Fibroblast of lung (primary cell): ENCODE data around the gene ADCYAP1R1. TPM values are rescaled to one million over a fixed set of nuclear protein-coding genes. Genes with fewer than 3 reads are reported as not detected.

Source experiments
- DNase-seq, 2 donors: peaks; one replicate each; pipeline versions ENCODE4 v3.0.0 to v3.0.0-alpha.2; 2010; ENCODE audit warnings: low read depth in 2 of 2
- H2AFZ ChIP-seq: 2 replicates; pipeline ENCODE4 v1.5.1; 2012; ENCODE audit warnings: low read length, control low read depth, inconsistent platforms
- H3K27ac ChIP-seq: 2 replicates; pipeline ENCODE4 v1.5.1; 2011; ENCODE audit warnings: low read length, control low read depth; ENCODE audit not compliant: insufficient read depth
- H3K27me3 ChIP-seq: 2 replicates; pipeline ENCODE4 v1.5.1; 2011; ENCODE audit warnings: mild to moderate bottlenecking, low read length; ENCODE audit not compliant: control insufficient read depth, insufficient read depth
- H3K36me3 ChIP-seq: 2 replicates; pipeline ENCODE4 v1.5.1; 2011; ENCODE audit warnings: low read length; ENCODE audit not compliant: control insufficient read depth, insufficient read depth
- H3K4me1 ChIP-seq: 2 replicates; pipeline ENCODE4 v1.5.1; 2011; ENCODE audit warnings: low read length; ENCODE audit not compliant: control insufficient read depth, insufficient read depth; ENCODE audit errors: extremely low read depth
- H3K4me2 ChIP-seq: 2 replicates; pipeline ENCODE4 v1.5.1; 2011; ENCODE audit warnings: low read length, control low read depth; ENCODE audit not compliant: insufficient read depth; ENCODE audit errors: extremely low read depth
- H3K4me3 ChIP-seq, 4 experiments: fragments of 200-600 bp in 1 of 4; sonication (generic) in 1 of 4; replicated peaks in 1 of 4; 2 replicates each; pipeline ENCODE4 v1.5.1; 2011 to 2016; ENCODE audit warnings: low read length in 4 of 4, low read depth in 3 of 4, mild to moderate bottlenecking in 3 of 4, control low read depth in 2 of 4, inconsistent platforms in 1 of 4, mixed read lengths in 1 of 4; ENCODE audit not compliant: insufficient read depth in 1 of 4; ENCODE audit errors: control extremely low read depth in 1 of 4
- H3K79me2 ChIP-seq: 2 replicates; pipeline ENCODE4 v1.5.1; 2012; ENCODE audit warnings: mild to moderate bottlenecking, low read length, inconsistent platforms; ENCODE audit not compliant: control insufficient read depth, insufficient read depth
- H3K9ac ChIP-seq: 2 replicates; pipeline ENCODE4 v1.5.1; 2011; ENCODE audit warnings: mild to moderate bottlenecking, low read length, control low read depth; ENCODE audit not compliant: insufficient read depth
- H3K9me3 ChIP-seq: 2 replicates; pipeline ENCODE4 v1.5.1; 2012; ENCODE audit warnings: low read depth, low read length; ENCODE audit not compliant: control insufficient read depth, insufficient read depth
- H4K20me1 ChIP-seq: 2 replicates; pipeline ENCODE4 v1.5.1; 2011; ENCODE audit warnings: low read length; ENCODE audit not compliant: control insufficient read depth, insufficient read depth; ENCODE audit errors: extremely low read depth
- EZH2 ChIP-seq: IDR thresholded peaks from 2 replicates; pipeline ENCODE4 v1.5.1; 2012; ENCODE audit warnings: low read length, control low read depth, mild to moderate bottlenecking; ENCODE audit errors: missing control alignments
- polyA plus RNA-seq, 2 donors: library from polyadenylated mRNA; depleted of rRNA in 1 of 2; stranded (reverse) in 1 of 2; unstranded in 1 of 2; fragments of >200 nt; gene quantifications; 2 replicates each; pipeline ENCODE4 v1.2.1, GENCODE V29; 2011 to 2012; ENCODE audit warnings: missing spikeins in 1 of 2
- total RNA-seq: library from RNA; depleted of rRNA; stranded (reverse); fragments of >200 nt; gene quantifications from 2 replicates; pipeline ENCODE4 v1.2.1, GENCODE V29; 2014
- TF ChIP-seq, protein P1 (sequence below), 2 donors: IDR thresholded peaks in 1 of 2; conservative IDR thresholded peaks in 1 of 2; 1 replicate in 1 of 2; 2 replicates in 1 of 2; pipeline ENCODE4 v1.5.1; 2011 to 2012; ENCODE audit warnings: low read length in 2 of 2, control low read depth in 1 of 2, inconsistent platforms in 1 of 2, low read depth in 1 of 2, mild to moderate bottlenecking in 1 of 2

Gene ADCYAP1R1
- total and polyA plus RNA-seq, 2 donors (not counting 1 experiment from before 2014, with no cell fraction given): not detected

DNA sequence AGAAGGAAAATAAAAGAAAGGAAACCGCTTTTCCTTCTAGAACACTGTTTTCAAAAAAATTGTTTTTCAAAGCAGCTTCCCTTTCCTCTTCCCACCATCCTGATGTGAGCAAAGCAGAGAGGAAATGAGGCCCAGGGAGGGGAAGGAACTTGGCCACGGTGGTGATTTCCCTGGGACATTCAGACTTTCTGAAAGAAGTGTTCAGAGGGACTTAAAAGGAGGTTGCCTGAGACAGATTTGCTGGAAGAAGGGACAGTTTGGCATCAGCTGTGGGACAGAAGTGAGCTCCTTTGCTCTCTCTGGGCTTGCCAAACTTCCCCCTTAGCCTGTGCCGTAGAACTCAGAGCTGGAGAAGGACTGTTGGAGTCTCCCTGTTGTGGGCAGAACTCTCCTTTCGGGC is 30.3 kb downstream of the ADCYAP1R1 start:
- no peak overlapping the region for H3K4me2 ChIP-seq
- H3K27ac ChIP-seq: no peak overlapping the region
- H3K4me3 ChIP-seq: no peak overlapping the region
- no peak for TF ChIP-seq EZH2
- TF ChIP-seq, protein P1, sequence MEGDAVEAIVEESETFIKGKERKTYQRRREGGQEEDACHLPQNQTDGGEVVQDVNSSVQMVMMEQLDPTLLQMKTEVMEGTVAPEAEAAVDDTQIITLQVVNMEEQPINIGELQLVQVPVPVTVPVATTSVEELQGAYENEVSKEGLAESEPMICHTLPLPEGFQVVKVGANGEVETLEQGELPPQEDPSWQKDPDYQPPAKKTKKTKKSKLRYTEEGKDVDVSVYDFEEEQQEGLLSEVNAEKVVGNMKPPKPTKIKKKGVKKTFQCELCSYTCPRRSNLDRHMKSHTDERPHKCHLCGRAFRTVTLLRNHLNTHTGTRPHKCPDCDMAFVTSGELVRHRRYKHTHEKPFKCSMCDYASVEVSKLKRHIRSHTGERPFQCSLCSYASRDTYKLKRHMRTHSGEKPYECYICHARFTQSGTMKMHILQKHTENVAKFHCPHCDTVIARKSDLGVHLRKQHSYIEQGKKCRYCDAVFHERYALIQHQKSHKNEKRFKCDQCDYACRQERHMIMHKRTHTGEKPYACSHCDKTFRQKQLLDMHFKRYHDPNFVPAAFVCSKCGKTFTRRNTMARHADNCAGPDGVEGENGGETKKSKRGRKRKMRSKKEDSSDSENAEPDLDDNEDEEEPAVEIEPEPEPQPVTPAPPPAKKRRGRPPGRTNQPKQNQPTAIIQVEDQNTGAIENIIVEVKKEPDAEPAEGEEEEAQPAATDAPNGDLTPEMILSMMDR (conservative IDR thresholded peaks at IDR 0.05 in 1 of 2, IDR thresholded peaks at IDR 0.05 in 1 of 2; ENCODE audit: low read depth in 1 of 2, low read length in 2 of 2): no peak
- H3K27me3 ChIP-seq: no peaks in the 10 kb centered on the region
- no peak for DNase-seq
- no peaks in the 10 kb centered on the region for H3K79me2 ChIP-seq
- no peaks in the 10 kb centered on the region for H4K20me1 ChIP-seq
- no peaks in the 10 kb centered on the region for H3K9me3 ChIP-seq
- no peaks in the 10 kb centered on the region for H3K4me1 ChIP-seq
- no peak overlapping the region for H2AFZ ChIP-seq
- no peaks in the 10 kb centered on the region for H3K36me3 ChIP-seq
- H3K9ac ChIP-seq: no peak overlapping the region

DNA sequence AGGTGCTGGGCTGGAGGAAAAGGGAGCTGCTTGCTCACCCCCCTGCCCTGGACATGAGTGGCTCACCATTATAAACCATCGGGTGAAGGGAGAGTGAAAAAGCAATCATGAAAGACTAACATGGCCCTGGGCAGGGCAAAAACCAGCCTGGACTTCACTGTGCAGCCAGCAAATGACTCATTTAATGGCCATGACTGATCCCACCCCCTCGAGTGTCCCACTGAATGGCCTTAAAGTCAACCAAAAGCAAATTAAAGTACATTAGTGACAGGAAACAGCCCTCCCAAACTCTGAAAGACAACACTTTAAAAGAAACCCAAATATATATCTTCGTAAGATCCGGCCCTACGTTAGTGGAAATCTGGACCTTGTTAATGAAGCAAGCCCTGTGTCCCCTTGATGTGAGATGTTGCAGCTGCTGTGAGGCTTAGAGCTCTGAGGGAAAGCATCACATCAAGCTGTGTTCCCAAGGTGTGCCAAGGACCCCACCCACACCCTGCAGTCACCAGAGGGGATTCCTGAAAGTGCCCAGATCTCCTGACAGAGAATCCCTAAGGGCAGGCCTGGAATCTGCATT is 31.2 kb downstream of the ADCYAP1R1 start:
- Histone ChIP-seq H3K4me3 (no peak overlapping the region), H3K9me3 (no peaks in the 10 kb centered on the region), H3K9ac (no peak overlapping the region), H3K27ac (no peak overlapping the region), H3K4me2 (no peak overlapping the region), H3K79me2 (no peaks in the 10 kb centered on the region), H3K4me1 (no peaks in the 10 kb centered on the region), H4K20me1 (no peaks in the 10 kb centered on the region), H2AFZ (no peak overlapping the region), H3K27me3 (no peaks in the 10 kb centered on the region), H3K36me3 (no peaks in the 10 kb centered on the region)
- no peak for TF ChIP-seq EZH2
- TF ChIP-seq, protein P1 (conservative IDR thresholded peaks at IDR 0.05 in 1 of 2, IDR thresholded peaks at IDR 0.05 in 1 of 2; ENCODE audit: low read depth in 1 of 2, low read length in 2 of 2): no peak
- no peak for DNase-seq

- H2AFZ ChIP-seq: no peak overlapping the region
- TF ChIP-seq, protein P1 (conservative IDR thresholded peaks at IDR 0.05 in 1 of 2, IDR thresholded peaks at IDR 0.05 in 1 of 2; ENCODE audit: low read depth in 1 of 2, low read length in 2 of 2): no peak
- no peak for TF ChIP-seq EZH2
- no peak overlapping the region for H3K4me3 ChIP-seq
- H4K20me1 ChIP-seq: no peaks in the 10 kb centered on the region
- no peaks in the 10 kb centered on the region for H3K79me2 ChIP-seq
- no peaks in the 10 kb centered on the region for H3K27me3 ChIP-seq
- H3K9me3 ChIP-seq: no peaks in the 10 kb centered on the region
- no peaks in the 10 kb centered on the region for H3K4me1 ChIP-seq
- H3K9ac ChIP-seq: no peak overlapping the region
- DNase-seq: no peak
- no peak overlapping the region for H3K4me2 ChIP-seq
- no peak overlapping the region for H3K27ac ChIP-seq
- H3K36me3 ChIP-seq: no peaks in the 10 kb centered on the region
Observed at GRCh38 chr7:31084226-31084625, 32.1 kb downstream of the ADCYAP1R1 start.
